ENCODE measurements around the gene ACBD6.
"Not testable (repeated sequence)": the region's sequence is repeated elsewhere in the genome, so short reads cannot be mapped to it uniquely, and the experiment has no call there.

The ACBD6 gene

GRCh38 chr1:180489313-180489712, 13.1 kb downstream of the ACBD6 start:
- no peak for DNase-seq (ENCODE audit: low spot score)

- DNase-seq (ENCODE audit: low spot score) = no peak
Observed at GRCh38 chr1:180488661-180489060, 13.7 kb downstream of the ACBD6 start.

GRCh38 chr1:180486092-180486491, 16.3 kb downstream of the ACBD6 start:
- DNase-seq (ENCODE audit: low spot score) = no peak

GRCh38 chr1:180484490-180484889, 17.9 kb downstream of the ACBD6 start:
- no peak for DNase-seq (ENCODE audit: low spot score)

- peak; percentile 65 for DNase-seq (ENCODE audit: low spot score)
Observed at GRCh38 chr1:180482425-180483275, 19.7 kb downstream of the ACBD6 start.

- no peak for DNase-seq (ENCODE audit: low spot score)
Observed at GRCh38 chr1:180470031-180470430, 32.3 kb downstream of the ACBD6 start.

GRCh38 chr1:180468311-180468710, 34.1 kb downstream of the ACBD6 start:
- no peak for DNase-seq (ENCODE audit: low spot score)

- DNase-seq (ENCODE audit: low spot score) = no peak
Observed at GRCh38 chr1:180462102-180462501, 40.3 kb downstream of the ACBD6 start.

GRCh38 chr1:180461682-180462081, 40.7 kb downstream of the ACBD6 start:
- not testable (repeated sequence) for DNase-seq (ENCODE audit: low spot score)

GRCh38 chr1:180458807-180459206, 43.6 kb downstream of the ACBD6 start:
- DNase-seq (ENCODE audit: low spot score) = no peak

- no peak for DNase-seq (ENCODE audit: low spot score)
Observed at GRCh38 chr1:180456191-180456590, 46.2 kb downstream of the ACBD6 start.

- DNase-seq (ENCODE audit: low spot score) = no peak
Observed at GRCh38 chr1:180451504-180451903, 50.9 kb downstream of the ACBD6 start.

GRCh38 chr1:180444522-180444921, 57.9 kb downstream of the ACBD6 start:
- DNase-seq (ENCODE audit: low spot score) = no peak

GRCh38 chr1:180440335-180440734, 62.0 kb downstream of the ACBD6 start:
- DNase-seq (ENCODE audit: low spot score) = no peak

GRCh38 chr1:180435566-180435965, 66.8 kb downstream of the ACBD6 start:
- DNase-seq (ENCODE audit: low spot score) = no peak

GRCh38 chr1:180433873-180434272, 68.5 kb downstream of the ACBD6 start:
- DNase-seq (ENCODE audit: low spot score) = no peak

GRCh38 chr1:180431683-180432082, 70.7 kb downstream of the ACBD6 start:
- no peak for DNase-seq (ENCODE audit: low spot score)

- no peak for DNase-seq (ENCODE audit: low spot score)
Observed at GRCh38 chr1:180428782-180429695, 73.3 kb downstream of the ACBD6 start.

GRCh38 chr1:180425952-180426351, 76.4 kb downstream of the ACBD6 start:
- no peak for DNase-seq (ENCODE audit: low spot score)

- no peak for DNase-seq (ENCODE audit: low spot score)
Observed at GRCh38 chr1:180424848-180425457, 77.4 kb downstream of the ACBD6 start.

GRCh38 chr1:180421614-180422013, 80.8 kb downstream of the ACBD6 start:
- no peak for DNase-seq (ENCODE audit: low spot score)

GRCh38 chr1:180421145-180421544, 81.2 kb downstream of the ACBD6 start:
- DNase-seq (ENCODE audit: low spot score) = not testable (repeated sequence)

All from COLO829 (cell line).